GM12864 (cell line): ENCODE data around the gene NPLOC4.

Experiments used
- DNase-seq: peaks from one replicate; pipeline ENCODE4 v3.0.0-alpha.2; 2011; ENCODE audit warnings: low read depth
- H3K4me3 ChIP-seq: 2 replicates; pipeline ENCODE4 v1.5.1; 2011; ENCODE audit warnings: mild to moderate bottlenecking, low read depth, low read length, control low read depth
- CTCF ChIP-seq: IDR thresholded peaks from 2 replicates; pipeline ENCODE4 v1.5.1; 2011; ENCODE audit warnings: low read depth, mild to moderate bottlenecking, moderate library complexity, low read length, control low read depth, inconsistent platforms; ENCODE audit errors: missing control alignments

The NPLOC4 gene

GRCh38 chr17:81646869-81647600, 10.1 kb upstream of the NPLOC4 start:
- no peak overlapping the region for H3K4me3 ChIP-seq
- TF ChIP-seq CTCF: no peak
- DNase-seq: no peak

- DNase-seq: no peak
These were observed 8.4 kb upstream of the NPLOC4 start for GRCh38 chr17:81644976-81645952.

GRCh38 chr17:81644496-81644895, 7.6 kb upstream of the NPLOC4 start:
- no peak for DNase-seq
- no peak overlapping the region for H3K4me3 ChIP-seq
- no peak for TF ChIP-seq CTCF

More at GRCh38 chr17:81644976-81645952, 8.4 kb upstream of the NPLOC4 start:
- no peak for TF ChIP-seq CTCF
- H3K4me3 ChIP-seq: no peak overlapping the region

- no peak for TF ChIP-seq CTCF
- DNase-seq: no peak
- H3K4me3 ChIP-seq: no peak overlapping the region
These were observed 5.0 kb upstream of the NPLOC4 start for GRCh38 chr17:81641825-81642489.

GRCh38 chr17:81640011-81640410, 3.1 kb upstream of the NPLOC4 start:
- DNase-seq: no peak
- H3K4me3 ChIP-seq: no peak overlapping the region
- TF ChIP-seq CTCF: no peak

GRCh38 chr17:81638683-81639082, 1.8 kb upstream of the NPLOC4 start:
- TF ChIP-seq CTCF: no peak
- DNase-seq: no peak
- H3K4me3 ChIP-seq: no peak overlapping the region
